ENCODE results near the gene ACY1. TPM values are rescaled to one million over a fixed set of nuclear protein-coding genes. Genes with fewer than 3 reads are reported as not detected.

ACY1 gene
- total RNA-seq, 2 donors from 2014 or later, result 31.1 to 40.2 TPM

DNA sequence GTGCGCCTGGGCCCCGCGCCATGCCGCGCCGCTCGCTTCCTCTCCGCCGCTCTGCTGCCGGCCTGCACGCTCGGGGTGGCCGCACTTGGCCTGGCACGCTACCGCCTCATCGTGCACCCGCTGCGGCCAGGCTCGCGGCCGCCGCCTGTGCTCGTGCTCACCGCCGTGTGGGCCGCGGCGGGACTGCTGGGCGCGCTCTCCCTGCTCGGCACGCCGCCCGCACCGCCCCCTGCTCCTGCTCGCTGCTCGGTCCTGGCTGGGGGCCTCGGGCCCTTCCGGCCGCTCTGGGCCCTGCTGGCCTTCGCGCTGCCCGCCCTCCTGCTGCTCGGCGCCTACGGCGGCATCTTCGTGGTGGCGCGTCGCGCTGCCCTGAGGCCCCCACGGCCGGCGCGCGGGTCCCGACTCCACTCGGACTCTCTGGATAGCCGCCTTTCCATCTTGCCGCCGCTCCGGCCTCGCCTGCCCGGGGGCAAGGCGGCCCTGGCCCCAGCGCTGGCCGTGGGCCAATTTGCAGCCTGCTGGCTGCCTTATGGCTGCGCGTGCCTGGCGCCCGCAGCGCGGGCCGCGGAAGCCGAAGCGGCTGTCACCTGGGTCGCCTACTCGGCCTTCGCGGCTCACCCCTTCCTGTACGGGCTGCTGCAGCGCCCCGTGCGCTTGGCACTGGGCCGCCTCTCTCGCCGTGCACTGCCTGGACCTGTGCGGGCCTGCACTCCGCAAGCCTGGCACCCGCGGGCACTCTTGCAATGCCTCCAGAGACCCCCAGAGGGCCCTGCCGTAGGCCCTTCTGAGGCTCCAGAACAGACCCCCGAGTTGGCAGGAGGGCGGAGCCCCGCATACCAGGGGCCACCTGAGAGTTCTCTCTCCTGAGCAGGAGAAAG is 27.2 kb upstream of the ACY1 start:
- peak in 2 of 3 donors; percentile 7 to 8 for TF ChIP-seq POLR2A (IDR thresholded peaks at IDR 0.05)
- TF ChIP-seq, protein P1, sequence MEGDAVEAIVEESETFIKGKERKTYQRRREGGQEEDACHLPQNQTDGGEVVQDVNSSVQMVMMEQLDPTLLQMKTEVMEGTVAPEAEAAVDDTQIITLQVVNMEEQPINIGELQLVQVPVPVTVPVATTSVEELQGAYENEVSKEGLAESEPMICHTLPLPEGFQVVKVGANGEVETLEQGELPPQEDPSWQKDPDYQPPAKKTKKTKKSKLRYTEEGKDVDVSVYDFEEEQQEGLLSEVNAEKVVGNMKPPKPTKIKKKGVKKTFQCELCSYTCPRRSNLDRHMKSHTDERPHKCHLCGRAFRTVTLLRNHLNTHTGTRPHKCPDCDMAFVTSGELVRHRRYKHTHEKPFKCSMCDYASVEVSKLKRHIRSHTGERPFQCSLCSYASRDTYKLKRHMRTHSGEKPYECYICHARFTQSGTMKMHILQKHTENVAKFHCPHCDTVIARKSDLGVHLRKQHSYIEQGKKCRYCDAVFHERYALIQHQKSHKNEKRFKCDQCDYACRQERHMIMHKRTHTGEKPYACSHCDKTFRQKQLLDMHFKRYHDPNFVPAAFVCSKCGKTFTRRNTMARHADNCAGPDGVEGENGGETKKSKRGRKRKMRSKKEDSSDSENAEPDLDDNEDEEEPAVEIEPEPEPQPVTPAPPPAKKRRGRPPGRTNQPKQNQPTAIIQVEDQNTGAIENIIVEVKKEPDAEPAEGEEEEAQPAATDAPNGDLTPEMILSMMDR (IDR thresholded peaks at IDR 0.05), result peak in 6 of 7 experiments; percentile 20 to 50 (median 36)
- no peaks in the 10 kb centered on the region for H3K27me3 ChIP-seq
- no peak overlapping the region for H3K4me3 ChIP-seq
- H3K4me1 ChIP-seq, result peaks cover 20% of the 10 kb centered on the region
- WGBS, 2 donors, result 13% methylated on average over 81 of the region's 97 CpGs; no CpG with 5 or more reads in 1 of the 2 donors
- no peaks in the 10 kb centered on the region for H3K36me3 ChIP-seq (replicated peaks in 1 of 2; ENCODE audit: insufficient read depth in 1 of 2, low read depth in 2 of 2)
- ATAC-seq (peak; percentile 77), DNase-seq (peak; percentile 63 to 76 (median 69))
- H3K9me3 ChIP-seq, result no peaks in the 10 kb centered on the region
- intact Hi-C loops (cut with DNase I), result no loop called here
- peak overlapping the region in 2 of 4 donors; percentile 71 to 74 for H3K27ac ChIP-seq

DNA sequence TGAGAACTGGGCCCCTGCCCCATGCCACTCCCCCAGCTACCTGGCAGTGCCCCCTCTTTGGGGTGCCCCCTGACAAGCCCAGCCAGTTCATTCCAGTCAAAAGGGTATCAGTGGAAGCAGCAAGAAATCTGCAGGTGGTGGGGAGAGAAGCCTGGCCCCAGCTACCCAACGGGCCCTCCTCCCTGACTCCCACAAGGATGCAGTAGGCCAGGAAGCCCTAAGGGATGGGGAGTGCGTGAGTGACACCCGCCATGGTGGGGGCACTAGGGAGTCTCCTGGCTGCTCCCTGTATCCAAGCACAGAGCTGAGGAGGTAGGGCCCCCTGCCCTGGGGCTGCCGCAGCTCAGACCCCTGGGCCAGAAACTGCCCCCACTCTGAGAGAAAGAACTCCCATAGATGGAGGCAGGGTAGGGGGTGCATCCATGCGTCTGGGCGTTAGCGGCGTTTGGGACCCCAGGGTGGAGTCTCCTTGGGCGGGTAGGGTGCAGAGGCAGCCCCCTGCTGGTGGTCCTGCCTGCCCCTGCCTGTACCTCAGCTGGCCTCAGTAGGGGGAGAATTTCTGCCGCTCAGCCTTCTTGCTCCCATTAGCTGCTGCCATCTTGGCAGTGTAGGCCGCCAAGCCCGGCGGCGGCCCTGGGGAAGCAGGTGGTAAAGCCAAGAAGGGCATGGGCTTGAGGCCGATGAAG is 25.7 kb upstream of the ACY1 start:
- 94 to 96% methylated on average over 14 to 15 of the region's 15 CpGs for WGBS, 2 donors
- Histone ChIP-seq H3K27ac (no peak overlapping the region), H3K9me3 (no peaks in the 10 kb centered on the region), H3K4me3 (no peak overlapping the region), H3K36me3 (replicated peaks in 1 of 2; ENCODE audit: insufficient read depth in 1 of 2, low read depth in 2 of 2) (no peaks in the 10 kb centered on the region), H3K4me1 (peaks cover 33% of the 10 kb centered on the region), H3K27me3 (no peaks in the 10 kb centered on the region)
- TF ChIP-seq POLR2A (IDR thresholded peaks at IDR 0.05), result no peak
- TF ChIP-seq, protein P1 (IDR thresholded peaks at IDR 0.05), result no peak
- intact Hi-C loops (cut with DNase I), result no loop called here
- ATAC-seq (no peak), DNase-seq (no peak)

DNA sequence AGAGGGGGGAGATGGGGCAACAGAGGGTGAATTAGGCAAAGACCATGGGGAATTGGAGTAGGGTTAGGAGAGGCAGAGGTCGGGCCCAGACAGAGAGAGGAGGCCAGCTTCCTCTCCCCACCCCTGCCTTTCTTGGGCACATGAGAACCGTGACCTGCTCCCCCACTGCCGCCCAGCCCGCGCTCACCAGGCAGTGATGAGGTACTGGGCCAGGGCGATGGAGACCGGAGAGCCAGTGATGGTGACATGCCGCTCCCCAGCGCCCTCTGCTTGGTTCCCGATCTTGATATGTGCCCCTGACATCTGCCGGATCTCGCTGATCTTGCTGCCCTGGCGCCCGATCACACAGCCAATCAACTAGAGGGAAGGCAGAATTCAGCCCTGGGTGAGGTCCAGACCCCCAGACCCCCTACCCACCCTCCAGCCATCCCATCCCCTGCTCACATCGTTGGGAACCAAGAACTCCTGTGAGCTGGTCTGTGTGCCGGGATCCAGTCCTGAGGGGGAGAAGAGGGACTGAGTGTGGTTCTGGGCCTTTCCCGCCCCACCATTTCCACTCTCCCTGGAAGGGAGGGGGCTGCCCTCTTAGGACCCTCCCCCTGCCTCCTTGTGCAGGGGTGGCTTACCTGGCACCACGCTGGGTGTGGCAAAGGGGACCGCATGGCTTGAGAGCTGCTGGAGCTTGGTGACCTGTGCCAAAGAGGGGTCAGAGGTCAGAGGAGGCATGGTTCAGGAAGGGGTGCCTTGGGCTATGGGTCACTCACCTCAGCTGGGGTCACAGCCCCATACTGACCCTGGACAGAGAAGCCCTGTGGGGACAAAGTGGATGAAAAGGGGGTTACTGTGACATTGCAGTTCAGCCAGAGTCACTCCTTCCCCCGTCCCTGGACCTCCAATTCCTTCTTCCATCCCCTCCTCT is 24.5 kb upstream of the ACY1 start:
- Histone ChIP-seq H3K36me3 (replicated peaks in 1 of 2; ENCODE audit: insufficient read depth in 1 of 2, low read depth in 2 of 2) (no peaks in the 10 kb centered on the region), H3K4me1 (peaks cover 35% of the 10 kb centered on the region), H3K4me3 (no peak overlapping the region), H3K9me3 (no peaks in the 10 kb centered on the region), H3K27ac (no peak overlapping the region), H3K27me3 (no peaks in the 10 kb centered on the region)
- DNase-seq (no peak), ATAC-seq (no peak)
- WGBS, 2 donors, result 94 to 95% methylated on average over 14 to 20 of the region's 20 CpGs
- intact Hi-C loops (cut with DNase I), result no loop called here
- no peak for TF ChIP-seq POLR2A (IDR thresholded peaks at IDR 0.05)
- TF ChIP-seq, protein P1 (IDR thresholded peaks at IDR 0.05), result no peak

DNA sequence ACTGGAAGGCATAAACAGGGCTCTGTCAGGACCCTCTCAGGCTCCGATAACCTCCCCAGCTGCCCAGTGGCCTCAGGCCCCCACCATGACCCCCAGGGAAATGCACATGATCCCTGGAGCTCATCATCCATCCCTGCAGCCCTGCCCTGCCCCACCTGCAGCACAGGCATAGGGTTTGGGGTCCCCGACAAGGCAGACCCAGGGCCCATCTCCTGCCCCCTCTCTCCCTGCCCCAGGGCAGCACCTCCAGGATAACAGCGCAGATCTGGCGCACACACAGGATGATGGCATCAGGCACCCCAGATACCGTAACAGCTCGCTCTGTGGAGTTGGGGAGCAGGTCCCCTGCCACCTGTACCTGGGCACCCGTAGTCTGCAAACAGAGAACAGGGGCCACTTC is 23.7 kb upstream of the ACY1 start:
- no peak for TF ChIP-seq POLR2A (IDR thresholded peaks at IDR 0.05)
- TF ChIP-seq, protein P1 (IDR thresholded peaks at IDR 0.05), result no peak
- 94 to 96% methylated on average over 3 to 7 of the region's 7 CpGs for WGBS, 2 donors
- no peak for ATAC-seq
- Histone ChIP-seq H3K4me1 (peaks cover 35% of the 10 kb centered on the region), H3K27ac (no peak overlapping the region), H3K9me3 (no peaks in the 10 kb centered on the region), H3K36me3 (replicated peaks in 1 of 2; ENCODE audit: insufficient read depth in 1 of 2, low read depth in 2 of 2) (no peaks in the 10 kb centered on the region), H3K27me3 (no peaks in the 10 kb centered on the region), H3K4me3 (no peak overlapping the region)
- intact Hi-C loops (cut with DNase I), result no loop called here
- no peak for DNase-seq

Data from body of pancreas (tissue), 4 donors.